NCI-H2107 (cell line): Measurements from ENCODE around the gene TMEM131.

Experiments used
- DNase-seq: peaks from one replicate; lab custom pipeline; 2025; lab: John Stamatoyannopoulos, UW

TMEM131 gene

DNA sequence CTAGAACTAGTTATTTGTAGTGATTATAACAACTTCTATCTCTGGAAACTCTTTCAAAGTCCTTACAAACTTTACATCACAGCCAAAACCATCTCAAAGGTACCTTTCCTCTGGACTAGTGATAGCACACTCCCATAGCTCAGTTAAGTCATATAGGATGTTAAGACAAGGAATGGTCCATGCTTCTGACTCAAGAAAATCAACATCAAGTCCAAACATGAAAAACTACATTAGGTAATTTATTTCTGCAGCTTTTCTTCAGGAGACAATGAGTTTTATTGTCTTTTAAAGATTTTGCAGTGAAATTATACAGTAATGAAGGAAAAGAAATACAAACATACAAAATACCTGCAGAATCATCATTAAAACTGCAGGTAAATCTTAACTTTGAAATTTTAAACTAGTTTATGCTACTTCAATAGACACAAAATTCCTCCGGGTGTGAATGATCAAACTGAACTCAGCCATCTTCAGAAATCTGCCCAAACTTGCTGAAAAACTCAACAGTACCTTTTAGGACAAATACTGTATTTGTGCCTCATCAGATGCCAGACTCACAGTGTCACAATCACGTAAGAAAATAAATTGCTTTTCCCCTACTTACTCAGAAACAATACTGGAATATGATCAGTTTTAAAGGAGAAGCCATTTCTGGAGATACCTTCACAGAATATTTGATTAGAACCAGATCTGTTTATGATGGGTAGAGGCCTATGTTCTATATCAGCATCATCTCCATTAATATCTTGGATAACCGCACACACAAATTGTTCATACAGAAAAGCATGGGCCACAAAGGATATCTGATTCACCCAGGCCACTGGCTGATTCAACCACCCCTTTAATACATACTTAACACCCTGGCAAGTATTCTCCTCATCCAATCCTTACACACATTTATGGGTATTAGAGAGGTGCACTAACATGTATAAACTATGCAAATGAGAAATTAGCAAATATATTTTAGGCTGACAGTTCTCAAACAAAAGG lies 2.6 kb downstream of the TMEM131 start:
- no peak for DNase-seq

DNA sequence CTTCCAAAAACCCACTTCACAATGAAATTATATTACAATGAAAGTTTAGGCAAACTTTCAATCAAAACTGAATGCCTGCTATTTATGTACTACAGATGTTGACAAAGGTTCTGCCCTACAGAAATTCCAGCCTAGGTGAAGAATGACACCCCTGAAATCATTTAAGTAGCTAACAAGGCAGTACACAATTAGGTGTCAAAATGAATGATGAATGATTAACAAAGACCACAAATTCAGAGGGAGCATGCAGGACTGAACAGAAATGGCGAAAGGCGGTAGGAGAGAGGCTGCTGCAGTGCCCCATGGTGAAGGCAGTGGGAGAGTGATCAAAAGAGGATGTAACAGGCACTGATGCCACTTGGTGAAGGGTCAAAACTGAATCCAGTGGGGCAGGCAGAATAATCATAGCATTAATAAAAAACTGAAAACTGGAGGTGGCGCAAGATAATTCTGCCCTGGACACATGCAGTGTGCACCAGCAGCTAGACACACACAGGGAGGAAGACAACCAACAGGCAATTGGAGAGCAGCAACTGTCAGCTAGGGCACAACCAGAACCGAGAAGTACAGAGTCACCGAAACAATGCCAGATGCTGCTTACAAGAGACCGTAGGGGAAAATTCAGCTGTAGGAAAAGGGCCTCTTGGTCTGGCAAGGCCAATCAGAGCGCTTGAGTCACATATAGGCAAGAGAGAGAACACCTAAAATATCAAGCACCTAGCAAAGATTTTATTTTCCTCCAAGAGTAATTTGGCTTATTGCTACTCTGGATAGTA lies 4.5 kb downstream of the TMEM131 start:
- no peak for DNase-seq

DNA sequence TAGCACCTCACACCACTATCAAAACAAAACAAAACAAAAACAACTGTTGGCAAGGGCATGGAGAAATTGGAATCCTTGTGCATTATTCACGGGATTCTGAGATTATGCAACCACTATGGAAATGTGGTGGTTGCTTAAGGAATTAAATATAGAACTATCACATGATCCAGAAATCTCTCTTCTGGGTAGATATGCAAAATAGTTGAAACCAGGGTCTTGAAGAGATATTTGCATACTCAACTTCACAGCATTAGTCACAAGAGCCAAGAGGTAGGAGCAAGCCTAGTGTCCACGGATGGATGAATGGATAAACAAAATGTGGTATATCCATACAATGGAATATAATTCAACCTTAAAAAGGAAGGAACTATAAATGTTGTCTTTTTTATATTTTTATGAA lies 7.0 kb downstream of the TMEM131 start:
- DNase-seq: no peak

DNA sequence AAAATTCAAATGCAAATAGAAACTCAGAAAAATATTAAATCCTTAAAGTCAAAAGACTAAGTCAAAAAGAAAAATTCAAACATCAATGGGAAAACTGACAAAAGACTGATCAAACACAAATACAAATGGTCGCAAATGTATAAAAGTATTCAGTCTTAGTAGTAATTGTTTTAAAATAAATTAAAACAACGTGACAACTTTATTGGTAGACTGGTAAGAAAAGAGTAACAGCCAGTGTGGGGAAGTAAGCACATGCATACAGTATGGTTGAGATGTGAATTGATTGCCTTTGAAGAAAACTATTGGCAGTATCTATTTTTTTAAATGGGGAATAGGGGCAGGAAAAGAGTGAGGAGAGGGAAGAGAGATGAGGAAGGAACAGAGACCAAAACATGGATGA lies 9.8 kb downstream of the TMEM131 start:
- DNase-seq: no peak

DNA sequence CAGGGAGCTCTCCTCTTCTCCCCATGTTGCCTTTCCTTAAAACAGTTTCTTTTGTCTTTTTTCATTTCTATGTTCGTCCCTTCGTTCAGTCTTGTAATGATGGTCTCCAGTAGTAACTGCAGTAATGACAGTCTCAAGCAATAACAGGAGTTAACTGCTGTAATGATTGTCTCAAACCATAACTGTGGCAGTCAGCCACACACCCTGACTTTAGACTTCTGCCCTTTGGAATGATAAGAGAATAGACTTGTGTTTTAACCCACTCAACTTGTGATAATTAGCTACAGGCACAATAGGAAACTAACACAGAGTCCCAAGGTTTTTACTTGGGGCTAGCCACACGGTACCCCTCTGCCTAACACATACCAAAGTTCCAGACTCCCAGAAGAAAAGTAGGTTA lies 12.1 kb downstream of the TMEM131 start:
- DNase-seq: no peak

DNA sequence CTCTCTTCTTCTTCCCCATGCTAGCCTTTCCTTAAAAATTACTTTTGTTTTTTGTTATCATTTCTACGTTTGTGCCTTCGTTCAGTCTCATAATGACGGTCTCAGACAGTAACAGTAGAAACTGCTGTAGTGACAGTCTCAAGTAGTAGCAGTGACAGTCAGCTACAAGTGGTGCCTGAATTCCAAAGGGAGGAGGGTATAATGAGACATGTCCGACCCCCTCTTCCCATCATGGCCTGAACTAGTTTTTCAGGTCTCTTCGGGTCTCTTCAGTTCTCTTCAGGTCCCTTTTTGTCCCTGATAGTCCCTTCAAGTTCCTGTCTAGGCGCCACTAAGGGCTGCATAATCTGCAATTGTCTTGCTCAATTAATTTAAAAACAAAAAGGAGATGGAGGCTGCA lies 12.6 kb downstream of the TMEM131 start:
- DNase-seq: no peak

DNA sequence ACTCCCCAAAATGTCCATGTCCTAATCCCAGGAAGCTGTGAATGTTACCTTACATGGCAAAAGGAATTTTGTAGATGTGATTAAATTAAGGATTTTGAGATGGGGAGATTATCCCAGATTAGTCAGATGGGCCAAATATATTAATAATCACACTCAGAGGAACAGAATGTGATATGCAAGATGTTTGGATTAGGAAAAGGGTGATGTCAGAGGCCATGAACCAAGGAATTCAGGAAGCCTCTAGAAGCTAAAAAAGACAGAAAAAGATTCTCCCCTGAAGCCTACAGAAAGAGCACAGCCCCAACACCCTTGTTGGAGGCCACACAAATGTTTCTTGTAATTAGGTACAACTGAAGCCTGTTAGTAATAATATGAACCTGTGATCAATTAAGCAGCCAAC lies 13.1 kb downstream of the TMEM131 start:
- DNase-seq: no peak

DNA sequence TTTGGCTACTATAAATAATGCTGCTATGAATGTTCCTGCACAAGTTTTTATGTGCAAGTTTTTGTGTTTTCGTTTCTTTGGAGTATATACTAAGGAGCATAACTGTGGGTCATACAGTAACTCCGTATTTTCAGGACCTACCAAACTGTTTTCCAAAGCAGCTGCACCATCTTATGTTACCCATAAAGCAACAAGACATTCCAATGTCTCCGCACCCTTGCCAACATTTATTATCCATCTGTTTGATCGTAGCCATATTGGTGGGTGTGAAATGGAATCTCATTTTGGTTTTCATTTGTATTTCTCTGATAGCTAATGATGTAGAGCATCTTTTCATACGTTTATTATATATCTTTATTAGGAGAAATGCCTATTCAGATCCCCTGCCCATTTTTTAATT lies 13.8 kb downstream of the TMEM131 start:
- no peak for DNase-seq

DNA sequence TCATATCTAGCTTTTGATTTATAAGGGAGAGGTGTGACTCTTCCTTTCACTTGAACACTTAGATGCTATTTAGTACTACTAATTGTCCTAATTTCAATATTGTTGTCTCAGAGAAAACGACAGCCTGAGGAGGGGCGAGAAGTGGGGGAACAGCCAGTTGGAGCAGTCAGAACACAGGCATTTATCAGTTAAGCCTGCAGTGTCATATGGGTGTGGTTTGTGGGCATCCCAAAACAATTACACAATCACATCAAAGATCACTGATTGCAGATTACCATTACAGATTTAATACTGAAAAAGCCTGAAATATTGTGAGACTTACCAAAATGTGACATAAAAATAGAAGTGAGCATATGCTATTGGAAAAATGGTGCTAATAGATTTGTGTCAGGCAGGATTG lies 15.8 kb downstream of the TMEM131 start:
- no peak for DNase-seq

DNA sequence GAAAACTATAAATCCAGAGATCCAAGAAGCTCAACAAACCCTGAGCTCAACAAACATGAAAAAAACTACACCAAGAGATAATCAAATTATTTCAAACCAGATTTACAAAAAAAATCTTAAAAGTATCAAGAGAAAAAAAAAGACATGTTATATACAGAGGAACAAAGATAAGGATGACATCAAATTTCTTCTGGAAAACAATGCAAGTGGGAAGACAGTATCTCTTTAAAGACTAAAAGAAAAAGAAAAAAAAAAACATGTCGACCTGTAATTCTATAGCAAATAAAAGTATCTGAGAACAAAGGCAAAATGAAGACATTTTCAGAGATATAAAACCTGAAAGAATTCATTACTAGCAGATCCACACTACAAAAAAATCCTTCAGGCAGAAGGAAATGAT lies 21.3 kb downstream of the TMEM131 start:
- DNase-seq: no peak

DNA sequence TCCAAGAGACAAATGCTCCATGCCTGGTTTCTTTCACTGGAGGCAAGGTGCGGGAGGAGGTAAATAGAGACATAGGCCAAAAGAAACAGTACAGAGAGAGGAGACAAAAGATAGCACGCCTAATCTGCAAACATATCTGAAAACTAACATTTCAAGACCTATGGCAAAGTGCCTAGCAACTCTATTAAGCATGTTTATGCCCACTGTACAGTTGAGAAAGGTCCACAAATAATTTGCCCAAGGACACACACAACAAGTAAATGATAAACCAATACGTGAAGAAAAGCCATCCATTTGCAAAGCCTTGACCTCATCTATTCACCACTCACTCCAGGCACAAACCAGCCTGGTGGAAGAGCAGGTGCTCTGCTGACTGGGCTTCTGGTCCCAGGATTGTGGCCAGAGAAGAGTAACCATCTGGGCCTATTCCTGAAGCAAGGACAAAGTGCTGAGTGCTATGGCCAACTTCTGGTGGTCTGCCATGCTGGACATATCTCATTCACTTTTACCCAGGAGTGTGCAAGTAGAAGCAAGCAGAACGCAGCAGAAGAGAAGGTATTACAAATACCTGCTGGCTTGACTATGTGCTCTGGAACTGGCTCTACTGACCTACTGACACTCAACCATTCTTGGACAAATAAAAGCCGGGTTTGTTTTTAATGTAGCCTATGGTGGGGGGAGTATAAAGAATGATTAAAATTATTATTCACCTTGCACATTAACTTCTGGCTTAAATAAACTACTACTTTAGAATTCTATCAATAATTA lies 25.3 kb downstream of the TMEM131 start:
- no peak for DNase-seq

DNA sequence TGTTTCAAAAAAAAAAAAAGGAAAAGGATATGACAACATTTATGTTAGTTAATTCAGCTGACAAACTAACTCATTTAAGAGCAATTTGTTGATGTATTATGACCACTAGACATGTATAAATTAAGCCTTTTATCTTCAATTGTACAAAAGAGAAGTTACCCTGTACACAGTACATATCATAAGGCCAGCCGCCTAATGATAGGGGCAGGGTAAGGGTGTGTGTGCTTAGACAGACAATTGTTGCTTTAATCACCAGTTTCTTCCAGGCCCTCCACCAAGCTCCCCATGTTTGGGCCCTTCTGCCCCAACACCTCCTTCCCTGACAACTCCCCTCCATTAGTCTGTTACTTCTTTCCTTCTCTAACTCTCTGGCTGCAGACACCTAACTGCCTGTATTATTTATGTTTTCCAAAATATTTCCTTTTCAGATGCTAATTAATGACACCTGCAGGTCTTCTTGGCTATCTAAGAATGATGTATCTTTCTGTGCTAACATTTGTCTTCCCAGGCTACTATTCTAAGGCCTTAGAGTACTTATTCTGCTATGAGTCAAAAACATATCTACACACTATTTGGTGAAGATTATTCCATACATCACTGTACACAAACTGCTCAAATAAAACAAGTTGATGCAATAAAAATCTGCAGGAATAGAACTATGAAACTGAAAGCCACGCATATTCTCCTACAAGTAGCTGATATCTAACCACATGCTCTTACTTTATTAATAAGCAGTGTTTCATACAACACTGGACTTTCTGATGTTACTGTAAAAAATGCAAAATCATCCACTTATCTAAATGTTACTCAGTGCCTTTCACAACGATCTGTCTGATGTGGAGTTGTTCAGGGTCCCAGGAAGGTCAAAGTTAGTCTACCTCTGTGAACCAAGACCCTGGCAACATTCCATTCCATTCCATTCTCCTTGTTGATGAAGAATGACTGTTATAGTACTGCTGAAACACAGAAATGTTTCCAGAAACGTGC lies 26.4 kb downstream of the TMEM131 start:
- DNase-seq: no peak

DNA sequence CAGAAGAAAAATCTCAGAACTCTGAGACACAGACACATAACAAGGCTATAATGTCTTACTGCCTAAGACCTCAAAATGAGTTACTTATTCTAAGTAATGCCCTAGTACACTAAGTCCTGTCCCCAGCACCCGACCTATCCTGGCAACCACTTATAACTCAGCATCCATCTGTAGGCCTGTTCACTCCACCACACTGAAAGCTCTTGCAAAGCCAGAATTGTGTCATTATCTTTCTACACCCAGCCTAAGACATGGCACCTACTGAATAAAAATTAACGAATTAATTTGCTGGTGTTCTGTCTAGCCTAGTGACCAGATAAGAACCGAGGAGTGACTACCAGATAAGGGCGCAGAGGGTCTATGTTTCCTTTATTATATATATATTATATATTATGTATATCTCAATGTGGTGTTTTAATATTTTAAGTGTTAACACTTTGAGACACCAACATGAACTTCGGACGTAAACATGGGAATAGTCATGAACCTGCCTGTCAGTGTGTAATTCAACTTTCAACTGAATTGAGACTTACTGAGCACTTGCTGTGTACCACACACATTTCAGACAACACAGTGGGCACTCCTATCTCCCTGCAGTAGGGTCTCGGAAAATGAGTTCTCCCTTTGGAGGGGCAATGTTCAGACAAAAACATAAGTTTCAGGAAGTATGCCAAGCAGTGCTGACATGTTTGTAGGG lies 27.7 kb downstream of the TMEM131 start:
- DNase-seq: no peak

DNA sequence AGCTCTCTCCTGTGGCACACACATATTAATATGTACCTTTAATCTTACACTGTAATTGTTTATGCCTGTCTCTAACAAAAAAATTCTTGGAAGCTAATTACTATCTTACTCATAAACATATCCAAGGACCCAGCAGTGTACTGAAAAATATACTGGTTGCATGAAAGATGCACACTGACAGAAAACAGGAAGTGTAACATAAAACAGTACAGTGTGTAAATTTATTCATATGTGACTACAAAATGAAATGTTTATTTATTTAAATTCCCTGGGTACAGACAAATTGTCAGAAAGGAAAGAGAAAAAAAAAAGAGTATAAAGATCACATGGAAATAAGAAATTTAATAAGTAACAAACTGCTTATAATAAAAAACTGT lies 28.5 kb downstream of the TMEM131 start:
- no peak for DNase-seq

DNA sequence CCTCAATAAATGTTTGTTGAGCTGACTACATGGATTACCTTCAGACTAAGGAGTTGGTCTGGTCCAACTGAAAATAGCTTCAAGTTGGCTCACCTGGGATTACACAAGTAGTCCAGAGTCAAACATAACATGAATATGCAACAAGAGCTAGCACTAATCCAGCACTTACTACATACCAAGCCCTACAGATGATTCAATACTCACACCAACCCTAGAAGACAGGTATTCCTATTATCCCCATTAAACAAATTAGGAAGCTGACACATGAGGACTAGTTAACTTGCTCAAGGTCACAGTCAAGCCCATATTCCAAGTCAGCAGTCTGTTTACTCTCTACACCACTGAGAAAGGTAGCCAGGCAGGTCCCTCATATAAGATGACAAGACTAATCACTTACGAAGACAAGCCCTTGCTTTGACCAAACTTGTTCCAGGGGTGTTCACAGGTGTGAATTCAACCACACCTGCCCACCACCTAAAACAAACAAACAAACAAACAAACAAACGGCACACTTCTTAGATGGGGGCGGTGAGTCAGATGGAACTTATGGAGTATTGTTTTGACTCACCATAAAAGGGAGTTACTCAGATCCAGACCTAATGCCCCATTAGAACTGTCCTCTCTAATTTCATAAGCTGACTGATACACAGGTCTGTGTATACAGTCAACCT lies 29.1 kb downstream of the TMEM131 start:
- no peak for DNase-seq

DNA sequence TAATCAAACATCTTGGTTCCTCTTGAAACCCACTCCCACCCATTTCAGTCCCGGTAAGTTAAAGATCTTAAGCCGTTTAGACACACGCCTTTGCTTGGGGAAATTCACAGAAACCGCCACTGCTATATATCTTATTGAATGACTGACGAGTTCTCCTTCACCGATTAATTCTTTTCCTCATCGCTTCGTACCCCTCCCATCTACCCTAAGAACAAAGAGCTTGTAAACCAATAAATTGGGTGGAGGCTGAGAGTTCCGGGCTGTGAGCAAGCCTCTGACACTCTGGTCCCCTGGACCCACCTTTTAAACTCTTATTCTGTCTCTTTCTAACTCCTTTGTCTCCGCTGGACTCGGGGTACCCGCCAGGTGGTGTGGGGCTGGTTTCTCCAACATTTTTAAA lies 30.6 kb downstream of the TMEM131 start:
- no peak for DNase-seq

DNA sequence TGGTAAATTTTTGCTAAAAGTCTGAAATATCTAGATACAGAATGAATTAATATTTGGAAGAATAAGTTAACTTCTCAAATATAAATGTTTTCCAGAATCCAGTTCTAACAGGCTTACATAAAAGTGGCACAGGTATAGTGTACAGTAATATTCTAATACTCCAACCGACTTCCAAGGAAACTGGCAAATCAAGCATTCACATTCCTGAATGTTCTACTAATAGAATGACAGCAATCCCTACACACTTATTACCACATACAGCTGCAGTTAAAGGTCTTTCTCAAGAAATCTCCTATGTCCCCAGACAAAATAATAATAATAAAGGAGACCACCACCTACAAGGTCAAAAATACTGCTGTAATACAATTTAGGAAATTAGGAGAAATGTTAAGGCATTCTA lies 31.9 kb downstream of the TMEM131 start:
- DNase-seq: no peak

DNA sequence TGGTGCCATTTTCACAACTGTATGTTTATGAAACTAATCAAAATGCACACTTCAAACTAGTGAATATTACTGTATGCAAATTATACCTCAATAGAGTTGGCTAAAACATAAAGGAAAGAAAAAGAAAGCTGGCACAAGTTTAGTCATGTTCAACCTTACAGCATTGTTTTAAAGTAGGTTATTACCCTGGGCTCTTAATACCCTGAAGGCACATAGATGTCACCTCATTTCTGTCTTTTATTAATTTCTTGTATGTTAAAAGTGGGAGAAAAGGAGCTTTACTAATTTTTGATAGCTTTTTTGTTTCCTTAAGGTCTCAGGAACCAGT lies 32.7 kb downstream of the TMEM131 start:
- no peak for DNase-seq

DNA sequence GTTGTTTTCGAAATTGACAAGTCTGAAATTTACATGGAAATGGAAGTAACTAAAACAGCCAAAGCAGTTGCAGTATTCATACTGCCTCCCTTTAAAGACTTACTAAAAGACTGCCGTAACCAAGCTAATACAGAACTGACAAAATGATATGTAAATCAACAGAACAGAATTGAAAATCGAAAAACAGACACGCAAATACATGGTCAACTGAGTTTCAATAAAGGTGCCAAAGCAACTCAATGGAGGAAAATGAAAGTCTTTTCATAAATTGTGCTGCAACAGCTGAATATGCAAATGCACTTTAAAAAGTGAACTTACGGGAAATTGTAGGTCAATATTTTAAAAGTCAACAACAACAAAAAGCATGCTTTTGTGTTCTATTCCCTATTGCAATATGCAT lies 34.2 kb downstream of the TMEM131 start:
- no peak for DNase-seq

DNA sequence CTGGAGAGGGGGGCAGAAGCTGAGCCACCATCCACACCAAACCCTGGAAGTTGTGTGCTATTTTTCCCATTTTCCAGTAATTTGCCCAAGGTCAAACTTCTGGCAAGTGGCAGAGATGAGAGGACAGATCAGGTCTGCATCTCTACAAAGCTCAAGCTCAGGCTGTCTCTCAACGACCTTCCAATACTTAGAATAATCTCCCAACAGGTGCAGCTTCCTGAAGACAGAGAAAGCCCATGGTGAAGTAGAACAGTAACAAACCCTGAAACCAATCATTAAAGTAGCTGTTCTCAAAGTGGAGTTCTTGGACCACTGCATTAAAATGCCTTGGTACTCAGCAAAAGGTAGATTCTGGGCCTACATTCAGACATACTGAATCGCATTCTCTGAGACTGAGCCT lies 37.6 kb downstream of the TMEM131 start:
- DNase-seq: no peak
